Vagina (tissue), 2 donors: ENCODE results near the gene ERO1B.

ENCODE experiments used
- POLR2A ChIP-seq, 2 donors: fragments of 450-650 bp; IDR thresholded peaks; one replicate each; pipeline ENCODE4 v1.6.1; 2017; ENCODE audit warnings: antibody characterized with exemption in 2 of 2, mild to moderate bottlenecking in 2 of 2, moderate library complexity in 2 of 2
- TF ChIP-seq, protein P1 (sequence below), 3 experiments: fragments of 450-650 bp in 2 of 3; fragments of 200-600 bp in 1 of 3; sonication (generic) in 1 of 3; IDR thresholded peaks; one replicate each; pipeline ENCODE4 v1.5.1; 2017 to 2019; ENCODE audit warnings: antibody characterized with exemption in 3 of 3, mild to moderate bottlenecking in 2 of 3, moderate library complexity in 2 of 3

DNA sequence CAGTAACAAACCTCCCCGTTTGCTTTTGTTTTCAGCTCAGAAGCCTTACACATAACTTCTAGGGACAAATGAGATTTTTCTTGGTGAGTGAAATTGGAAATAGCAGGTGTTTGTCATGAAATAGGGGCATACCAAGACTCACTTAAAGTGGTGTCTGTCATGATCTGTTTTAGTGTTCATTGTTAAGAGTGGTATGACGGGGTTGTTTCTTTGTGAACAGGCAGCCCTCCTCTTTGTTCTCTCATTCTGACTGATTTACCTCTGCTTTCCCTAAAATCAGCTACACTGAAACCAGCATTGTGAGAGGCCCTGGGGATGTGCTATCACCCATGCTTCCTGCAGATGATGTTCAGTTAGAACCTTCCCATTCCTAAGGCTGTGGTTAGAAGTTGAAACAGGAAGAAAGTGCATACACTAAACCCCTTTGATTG lies 2.5 kb upstream of the ERO1B start:
- TF ChIP-seq, protein P1, sequence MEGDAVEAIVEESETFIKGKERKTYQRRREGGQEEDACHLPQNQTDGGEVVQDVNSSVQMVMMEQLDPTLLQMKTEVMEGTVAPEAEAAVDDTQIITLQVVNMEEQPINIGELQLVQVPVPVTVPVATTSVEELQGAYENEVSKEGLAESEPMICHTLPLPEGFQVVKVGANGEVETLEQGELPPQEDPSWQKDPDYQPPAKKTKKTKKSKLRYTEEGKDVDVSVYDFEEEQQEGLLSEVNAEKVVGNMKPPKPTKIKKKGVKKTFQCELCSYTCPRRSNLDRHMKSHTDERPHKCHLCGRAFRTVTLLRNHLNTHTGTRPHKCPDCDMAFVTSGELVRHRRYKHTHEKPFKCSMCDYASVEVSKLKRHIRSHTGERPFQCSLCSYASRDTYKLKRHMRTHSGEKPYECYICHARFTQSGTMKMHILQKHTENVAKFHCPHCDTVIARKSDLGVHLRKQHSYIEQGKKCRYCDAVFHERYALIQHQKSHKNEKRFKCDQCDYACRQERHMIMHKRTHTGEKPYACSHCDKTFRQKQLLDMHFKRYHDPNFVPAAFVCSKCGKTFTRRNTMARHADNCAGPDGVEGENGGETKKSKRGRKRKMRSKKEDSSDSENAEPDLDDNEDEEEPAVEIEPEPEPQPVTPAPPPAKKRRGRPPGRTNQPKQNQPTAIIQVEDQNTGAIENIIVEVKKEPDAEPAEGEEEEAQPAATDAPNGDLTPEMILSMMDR (IDR thresholded peaks at IDR 0.05), result no peak
- TF ChIP-seq POLR2A (IDR thresholded peaks at IDR 0.05), result no peak
